H1 (cell line): ENCODE measurements around the gene RFXANK. TPM values are rescaled to one million over a fixed set of nuclear protein-coding genes. Genes with fewer than 3 reads are reported as not detected.
A peak's percentile ranks its signal among the peaks of the same experiment; 100 is the strongest.

Experiments
- CTCF ChIA-PET: fragments of 300-600 bp; sonication (Branson Sonifier 250); formaldehyde crosslinking; loops from one replicate; lab custom pipeline; 2021; ENCODE audit not compliant: partially characterized antibody; lab: Charles Lee
- POLR2A ChIA-PET: fragments of 300-600 bp; sonication (Branson Sonifier 250); formaldehyde crosslinking; loops from one replicate; lab custom pipeline; 2021; ENCODE audit warnings: inconsistent platforms; ENCODE audit not compliant: partially characterized antibody; lab: Charles Lee
- DNase-seq, 2 experiments: peaks; one replicate each; pipeline versions ENCODE4 v3.0.0 to v3.0.0-alpha.2; 2010 to 2022; ENCODE audit warnings: low spot score in 2 of 2, low read depth in 1 of 2, mixed read lengths in 1 of 2
- FAIRE-seq: peaks from 2 replicates; lab custom pipeline; 2011; peaks lifted over from hg19 to GRCh38; lab: Jason Lieb, UNC
- H2AFZ ChIP-seq: 2 replicates; pipeline ENCODE4 v1.8.1; 2012; ENCODE audit warnings: low read length, inconsistent platforms
- H2AK5ac ChIP-seq: 2 replicates; pipeline ENCODE4 v1.6.1; 2013; ENCODE audit warnings: low read depth, low read length
- H2BK120ac ChIP-seq: replicated peaks from 2 replicates; pipeline ENCODE3; 2013; ENCODE audit warnings: low read depth, low read length, inconsistent platforms
- H2BK12ac ChIP-seq: 2 replicates; pipeline ENCODE4 v1.6.1; 2013; ENCODE audit warnings: low read depth, low read length
- H2BK15ac ChIP-seq: 2 replicates; pipeline ENCODE4 v1.6.1; 2013; ENCODE audit warnings: low read length
- H2BK20ac ChIP-seq: 2 replicates; pipeline ENCODE4 v1.6.1; 2013; ENCODE audit warnings: low read length
- H2BK5ac ChIP-seq: 2 replicates; pipeline ENCODE4 v1.6.1; 2013; ENCODE audit warnings: low read depth, low read length
- H3K14ac ChIP-seq: 2 replicates; pipeline ENCODE4 v1.6.1; 2013; ENCODE audit warnings: inconsistent platforms; ENCODE audit not compliant: insufficient read length
- H3K18ac ChIP-seq: 2 replicates; pipeline ENCODE4 v1.6.1; 2013; ENCODE audit warnings: low read length; ENCODE audit errors: extremely low read depth
- H3K23ac ChIP-seq: 2 replicates; pipeline ENCODE4 v1.6.1; 2013; ENCODE audit warnings: inconsistent platforms; ENCODE audit not compliant: insufficient read length
- H3K23me2 ChIP-seq: 2 replicates; pipeline ENCODE4 v1.6.1; 2013; ENCODE audit warnings: low read depth, low read length
- H3K27ac ChIP-seq: 2 replicates; pipeline ENCODE4 v1.6.1; 2011; ENCODE audit warnings: low read depth, low read length, inconsistent platforms
- H3K27me3 ChIP-seq, 4 experiments: replicated peaks in 1 of 4; 1 replicate in 1 of 4; 2 replicates in 3 of 4; pipeline versions ENCODE4 v1.6.1 to v1.8.1; 2011 to 2013; ENCODE audit warnings: low read length in 3 of 4, mild to moderate bottlenecking in 3 of 4, inconsistent platforms in 2 of 4, mixed read lengths in 2 of 4, moderate library complexity in 1 of 4; ENCODE audit not compliant: control insufficient read depth in 3 of 4, insufficient read depth in 3 of 4; ENCODE audit errors: extremely low read depth in 1 of 4
- H3K36me3 ChIP-seq, 4 experiments: 2 replicates each; pipeline versions ENCODE4 v1.6.1 to v1.8.1; 2011 to 2013; ENCODE audit warnings: mild to moderate bottlenecking in 4 of 4, low read length in 3 of 4, moderate library complexity in 2 of 4, control low read depth in 1 of 4, inconsistent platforms in 1 of 4; ENCODE audit not compliant: insufficient read depth in 4 of 4, control insufficient read depth in 2 of 4
- H3K4ac ChIP-seq: replicated peaks from 2 replicates; pipeline ENCODE3; 2013; ENCODE audit warnings: low read length, low read depth, mixed read lengths, inconsistent platforms; ENCODE audit not compliant: insufficient read length
- H3K4me1 ChIP-seq, 4 experiments: replicated peaks in 1 of 4; 1 replicate in 1 of 4; 2 replicates in 3 of 4; pipeline versions ENCODE4 v1.6.1 to v1.8.1; 2011 to 2013; ENCODE audit warnings: low read length in 3 of 4, inconsistent platforms in 2 of 4, mixed read lengths in 1 of 4; ENCODE audit not compliant: insufficient read depth in 4 of 4, control insufficient read depth in 3 of 4
- H3K4me2 ChIP-seq, 2 experiments: 2 replicates each; pipeline versions ENCODE4 v1.6.1 to v1.8.1; 2011 to 2013; ENCODE audit warnings: low read depth in 2 of 2, low read length in 2 of 2, control low read depth in 1 of 2, inconsistent platforms in 1 of 2, mild to moderate bottlenecking in 1 of 2; ENCODE audit not compliant: insufficient read depth in 1 of 2
- H3K4me3 ChIP-seq, 4 experiments: fragments of 200-600, 300-600 bp in 1 of 4; sonication (generic), shearing (Covaris generic), sonication (Bioruptor Twin) in 1 of 4; 2 replicates each; pipeline versions ENCODE4 v1.5.1 to v1.8.1; 2011 to 2016; ENCODE audit warnings: low read length in 4 of 4, low read depth in 3 of 4, control low read depth in 2 of 4, inconsistent platforms in 2 of 4, mild to moderate bottlenecking in 2 of 4, mixed read lengths in 1 of 4, moderate library complexity in 1 of 4; ENCODE audit not compliant: insufficient read depth in 2 of 4; ENCODE audit errors: extremely low read depth in 1 of 4
- H3K56ac ChIP-seq: replicated peaks from 2 replicates; pipeline ENCODE3; 2013; ENCODE audit warnings: low read depth, mild to moderate bottlenecking, mixed read lengths, low read length, inconsistent platforms; ENCODE audit not compliant: insufficient read length
- H3K79me1 ChIP-seq: 2 replicates; pipeline ENCODE4 v1.6.1; 2013; ENCODE audit warnings: low read depth, low read length, control low read depth
- H3K79me2 ChIP-seq, 2 experiments: 2 replicates each; pipeline versions ENCODE4 v1.6.1 to v1.8.1; 2012 to 2013; ENCODE audit warnings: low read length in 2 of 2, mild to moderate bottlenecking in 2 of 2, inconsistent platforms in 1 of 2; ENCODE audit not compliant: insufficient read depth in 2 of 2, control insufficient read depth in 1 of 2
- H3K9ac ChIP-seq, 4 experiments: replicated peaks in 1 of 4; 1 replicate in 1 of 4; 2 replicates in 3 of 4; pipeline versions ENCODE4 v1.6.1 to v1.8.1; 2011 to 2013; ENCODE audit warnings: low read depth in 3 of 4, low read length in 3 of 4, control low read depth in 2 of 4, mild to moderate bottlenecking in 2 of 4, moderate library complexity in 2 of 4, inconsistent platforms in 1 of 4; ENCODE audit errors: extremely low read depth in 1 of 4
- H3K9me3 ChIP-seq, 2 experiments: 2 replicates each; pipeline versions ENCODE4 v1.6.1 to v1.8.1; 2012 to 2013; ENCODE audit warnings: mild to moderate bottlenecking in 2 of 2, moderate library complexity in 2 of 2, control low read depth in 1 of 2, inconsistent platforms in 1 of 2, low read depth in 1 of 2, low read length in 1 of 2, mixed read lengths in 1 of 2; ENCODE audit not compliant: insufficient read depth in 2 of 2
- H4K20me1 ChIP-seq, 2 experiments: replicated peaks in 1 of 2; 2 replicates each; pipeline versions ENCODE3 to v1.8.1; 2011 to 2013; ENCODE audit warnings: inconsistent platforms in 2 of 2, low read length in 2 of 2, mild to moderate bottlenecking in 1 of 2; ENCODE audit not compliant: insufficient read depth in 2 of 2, control insufficient read depth in 1 of 2
- H4K5ac ChIP-seq: 2 replicates; pipeline ENCODE4 v1.6.1; 2013; ENCODE audit warnings: low read length, low read depth, mixed read lengths, inconsistent platforms; ENCODE audit not compliant: insufficient read length
- H4K8ac ChIP-seq: 2 replicates; pipeline ENCODE4 v1.8.0; 2013; ENCODE audit warnings: mild to moderate bottlenecking, moderate library complexity, low read length, inconsistent platforms; ENCODE audit not compliant: insufficient read depth; ENCODE audit errors: extremely low read depth
- H4K91ac ChIP-seq: replicated peaks from 2 replicates; pipeline ENCODE3; 2013; ENCODE audit warnings: low read length, mixed read lengths, inconsistent platforms; ENCODE audit not compliant: insufficient read length
- BACH1 ChIP-seq: IDR thresholded peaks from 2 replicates; pipeline ENCODE4 v1.6.1; 2012; ENCODE audit warnings: low read length, improper control_type of control experiment
- CREB1 ChIP-seq: IDR thresholded peaks from 2 replicates; pipeline ENCODE4 v1.6.1; 2012; ENCODE audit warnings: inconsistent platforms
- HDAC2 ChIP-seq, 2 experiments: fragments of 300-600 bp in 1 of 2; sonication (generic) in 1 of 2; IDR thresholded peaks; 2 replicates each; pipeline ENCODE4 v1.6.1; 2011 to 2012; ENCODE audit warnings: low read depth in 2 of 2, low read length in 2 of 2, mild to moderate bottlenecking in 2 of 2, moderate library complexity in 2 of 2, borderline replicate concordance in 1 of 2, inconsistent platforms in 1 of 2
- KDM4A ChIP-seq: IDR thresholded peaks from one replicate; pipeline ENCODE4 v1.7.1; 2012; ENCODE audit warnings: low read depth, mild to moderate bottlenecking, moderate library complexity, low read length, inconsistent platforms; ENCODE audit not compliant: severe bottlenecking
- KDM5A ChIP-seq: fragments of 200-600 bp; IDR thresholded peaks from 2 replicates; pipeline ENCODE4 v1.7.1; 2012; ENCODE audit warnings: mild to moderate bottlenecking, low read length, inconsistent platforms, mixed read lengths
- RNF2 ChIP-seq: fragments of 200-900, 300-1000 bp; sonication (generic); IDR thresholded peaks from 2 replicates; pipeline ENCODE4 v1.7.1; 2016; ENCODE audit warnings: borderline replicate concordance, low read depth, mild to moderate bottlenecking, antibody characterized with exemption, low read length; ENCODE audit not compliant: poor library complexity, severe bottlenecking; ENCODE audit errors: missing control alignments
- SIN3A ChIP-seq, 2 experiments: IDR thresholded peaks in 1 of 2; conservative IDR thresholded peaks in 1 of 2; 2 replicates each; pipeline ENCODE4 v1.6.1; 2011 to 2012; ENCODE audit warnings: low read length in 2 of 2, improper control_type of control experiment in 1 of 2, low read depth in 1 of 2, mild to moderate bottlenecking in 1 of 2
- WGBS, 2 experiments: shearing (Covaris generic) in 1 of 2; methylation state at CpG; one replicate each; pipeline versions ENCODE4 v1.1.6 to v1.1.7; 2013 to 2015; ENCODE audit warnings: low lambda C conversion rate in 2 of 2, mixed read lengths in 2 of 2, inconsistent platforms in 1 of 2, low coverage in 1 of 2, missing lambda C conversion rate in 1 of 2; ENCODE audit not compliant: insufficient replicate concordance in 2 of 2, insufficient coverage in 1 of 2, insufficient read length in 1 of 2; ENCODE audit errors: extremely low coverage in 1 of 2, missing lambda C conversion rate in 1 of 2; 5-methylcytosine and 5-hydroxymethylcytosine counted together
- polyA plus RNA-seq, 7 experiments: library from polyadenylated mRNA; depleted of rRNA in 3 of 7; stranded (reverse) in 5 of 7; unstranded in 2 of 7; fragments of >200 nt in 5 of 7; fragments of 200-250 nt in 2 of 7; gene quantifications; 1 replicate in 5 of 7; 2 replicates in 1 of 7; 4 replicates in 1 of 7; pipeline versions ENCODE4 v1.2.1 to v1.2.3, GENCODE V29; 2011 to 2013; ENCODE audit warnings: missing spikeins in 2 of 7, mixed read lengths in 2 of 7
- total RNA-seq: library from RNA; stranded (reverse); fragmentation: NEBNext Ultra II Directional; extraction: Animal tissue kit (Norgen Biotek cat#: 25700); gene quantifications from 2 replicates; pipeline ENCODE4 v1.2.1, GENCODE V29; 2021
- TF ChIP-seq, protein P1 (sequence below): IDR thresholded peaks from 2 replicates; pipeline ENCODE4 v1.6.1; 2012; ENCODE audit warnings: inconsistent platforms

Gene RFXANK
- total and polyA plus RNA-seq, 2 of the 8 experiments (the other 6 are each of a cell fraction or from before 2014, with no cell fraction given): 72.9 to 87.5 TPM

DNA sequence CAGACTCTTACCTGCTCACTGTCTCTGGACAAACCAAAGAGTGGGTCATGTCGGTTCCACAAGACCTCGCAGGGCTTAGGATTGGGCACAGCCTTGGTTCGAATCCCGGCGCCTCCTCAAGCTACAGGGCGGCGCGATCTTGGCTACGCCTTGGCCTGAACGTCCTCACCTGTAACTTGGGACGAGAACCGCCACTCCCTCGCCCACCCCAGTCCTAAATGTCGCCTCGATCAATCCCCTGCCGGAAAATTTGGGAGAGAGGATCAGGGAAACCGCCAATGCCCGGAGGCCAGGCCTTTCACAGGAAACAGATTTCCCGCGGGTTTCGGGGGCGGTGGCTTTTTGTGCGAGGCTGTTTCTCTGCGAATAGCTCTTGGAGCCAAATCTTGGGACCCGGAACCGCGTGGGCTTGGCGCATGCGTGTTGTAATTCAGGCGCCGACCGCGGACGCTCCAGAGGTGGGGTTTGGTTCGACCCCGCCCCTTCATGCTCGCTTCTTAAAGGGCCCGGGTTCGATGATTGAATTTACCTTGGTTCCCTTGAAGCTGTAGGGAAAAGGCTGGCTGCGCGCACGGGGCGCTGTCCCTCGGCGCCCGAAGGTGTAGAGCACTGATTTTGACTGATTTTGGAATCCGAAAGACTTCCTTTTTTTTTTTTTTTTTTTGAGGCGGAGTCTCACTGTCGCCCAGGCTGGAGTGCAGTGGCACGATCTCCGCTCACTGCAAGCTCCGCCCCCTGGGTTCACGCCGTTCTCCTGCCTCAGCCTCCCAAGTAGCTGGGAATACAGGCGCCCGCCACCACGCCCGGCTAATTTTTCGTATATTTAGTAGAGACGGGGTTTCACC is 11.2 kb downstream of the RFXANK start, which contains the start of gene NR2C2AP:
NR2C2AP (minus strand) TSS at position 403 of the 845 bp plus-strand sequence; CDS start at position 49, 354 bp downstream.
- H2BK12ac ChIP-seq: no peak within 1 kb of the TSS
- H2BK20ac ChIP-seq: 0 out of 2 replicates have a peak within 1 kb of the TSS, but pooled peaks have one; percentile 21
- ChIA-PET CTCF (interaction anchor here (0.6 to 1.4 kb wide), 12 partner anchors 10 to 198 kb away, joined by 3 to 4 read pairs (median 3); partner anchors contain the start of gene TM6SF2), POLR2A (interaction anchor here (0.6 to 5.9 kb wide), 7 partner anchors 10 to 141 kb away, joined by 3 to 45 read pairs (median 3); partner anchors contain the start of genes BORCS8, NCAN and RFXANK)
- H3K4me3 ChIP-seq: peak within 1 kb of the TSS; percentile 78 to 92 (median 88)
- no peak within 1 kb of the TSS for H2AK5ac ChIP-seq
- no peak within 1 kb of the TSS for H2BK15ac ChIP-seq
- H3K9ac ChIP-seq: peak within 1 kb of the TSS; percentile 60 to 86 (median 72)
- H3K36me3 ChIP-seq: peaks cover 0 to 10% (median 5%) of the 10 kb centered on the region in 4 experiments; a peak in 4 of 8 replicates
- FAIRE-seq (no peak), DNase-seq (peak in 1 of 2 experiments; percentile 88)
- no peaks in the 10 kb centered on the region for H3K79me2 ChIP-seq
- no peak within 1 kb of the TSS for H4K5ac ChIP-seq
- H2BK120ac ChIP-seq: no peak within 1 kb of the TSS
- no peak within 1 kb of the TSS for H3K14ac ChIP-seq
- peak within 1 kb of the TSS; percentile 75 for H4K8ac ChIP-seq
- H3K18ac ChIP-seq: no peak within 1 kb of the TSS
- H3K4me1 ChIP-seq: peaks cover 0 to 6% (median 0%) of the 10 kb centered on the region in 4 experiments; a peak in 2 of 7 replicates
- H3K27me3 ChIP-seq: peaks cover 0 to 35% (median 34%) of the 10 kb centered on the region in 4 experiments; a peak in 6 of 7 replicates
- H4K20me1 ChIP-seq: peaks cover 2 to 13% of the 10 kb centered on the region in 2 experiments
- peak within 1 kb of the TSS; percentile 76 to 88 for H3K4me2 ChIP-seq
- H4K91ac ChIP-seq: peak within 1 kb of the TSS; percentile 15
- WGBS, 2 experiments: 16% methylated on average over 48 of the region's 60 CpGs; no CpG with 5 or more reads in 1 of the 2 experiments
- H3K9me3 ChIP-seq: no peaks in the 10 kb centered on the region
- peak within 1 kb of the TSS; percentile 54 for H3K56ac ChIP-seq
- peaks cover 11% of the 10 kb centered on the region for H3K23me2 ChIP-seq
- H3K27ac ChIP-seq: no peak within 1 kb of the TSS; the same call in 1 of the 2 replicates
- H3K79me1 ChIP-seq: no peaks in the 10 kb centered on the region; the same call in 1 of the 2 replicates
- no peak within 1 kb of the TSS for H3K23ac ChIP-seq
- H2BK5ac ChIP-seq: peak within 1 kb of the TSS; percentile 10; the same call in 1 of the 2 replicates
- H3K4ac ChIP-seq: no peak within 1 kb of the TSS
- H2AFZ ChIP-seq: no peak within 1 kb of the TSS
- TF ChIP-seq RNF2: no peak
- peak; percentile 50 for TF ChIP-seq KDM4A
- TF ChIP-seq KDM5A: no peak
- peak; percentile 62 for TF ChIP-seq CREB1
- TF ChIP-seq SIN3A (conservative IDR thresholded peaks at IDR 0.05 in 1 of 2, IDR thresholded peaks at IDR 0.05 in 1 of 2; ENCODE audit: low read depth in 1 of 2, low read length in 2 of 2): 0 out of 4 replicates have a peak, but pooled peaks have one; percentile 17 to 50
- TF ChIP-seq, protein P1, sequence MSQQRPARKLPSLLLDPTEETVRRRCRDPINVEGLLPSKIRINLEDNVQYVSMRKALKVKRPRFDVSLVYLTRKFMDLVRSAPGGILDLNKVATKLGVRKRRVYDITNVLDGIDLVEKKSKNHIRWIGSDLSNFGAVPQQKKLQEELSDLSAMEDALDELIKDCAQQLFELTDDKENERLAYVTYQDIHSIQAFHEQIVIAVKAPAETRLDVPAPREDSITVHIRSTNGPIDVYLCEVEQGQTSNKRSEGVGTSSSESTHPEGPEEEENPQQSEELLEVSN: peak; percentile 65
- TF ChIP-seq BACH1: 0 out of 2 replicates have a peak, but pooled peaks have one; percentile 31
- 0 out of 4 replicates have a peak, but pooled peaks have one; percentile 4 to 43 for TF ChIP-seq HDAC2 (IDR thresholded peaks at IDR 0.05; ENCODE audit: borderline replicate concordance in 1 of 2, low read depth in 2 of 2, low read length in 2 of 2)
